ENCODE data around the gene ABTB2. TPM values are rescaled to one million over a fixed set of nuclear protein-coding genes. Genes with fewer than 3 reads are reported as not detected.

Gene ABTB2
- total RNA-seq, 1 experiment from 2014 or later: 46.3 TPM

DNA sequence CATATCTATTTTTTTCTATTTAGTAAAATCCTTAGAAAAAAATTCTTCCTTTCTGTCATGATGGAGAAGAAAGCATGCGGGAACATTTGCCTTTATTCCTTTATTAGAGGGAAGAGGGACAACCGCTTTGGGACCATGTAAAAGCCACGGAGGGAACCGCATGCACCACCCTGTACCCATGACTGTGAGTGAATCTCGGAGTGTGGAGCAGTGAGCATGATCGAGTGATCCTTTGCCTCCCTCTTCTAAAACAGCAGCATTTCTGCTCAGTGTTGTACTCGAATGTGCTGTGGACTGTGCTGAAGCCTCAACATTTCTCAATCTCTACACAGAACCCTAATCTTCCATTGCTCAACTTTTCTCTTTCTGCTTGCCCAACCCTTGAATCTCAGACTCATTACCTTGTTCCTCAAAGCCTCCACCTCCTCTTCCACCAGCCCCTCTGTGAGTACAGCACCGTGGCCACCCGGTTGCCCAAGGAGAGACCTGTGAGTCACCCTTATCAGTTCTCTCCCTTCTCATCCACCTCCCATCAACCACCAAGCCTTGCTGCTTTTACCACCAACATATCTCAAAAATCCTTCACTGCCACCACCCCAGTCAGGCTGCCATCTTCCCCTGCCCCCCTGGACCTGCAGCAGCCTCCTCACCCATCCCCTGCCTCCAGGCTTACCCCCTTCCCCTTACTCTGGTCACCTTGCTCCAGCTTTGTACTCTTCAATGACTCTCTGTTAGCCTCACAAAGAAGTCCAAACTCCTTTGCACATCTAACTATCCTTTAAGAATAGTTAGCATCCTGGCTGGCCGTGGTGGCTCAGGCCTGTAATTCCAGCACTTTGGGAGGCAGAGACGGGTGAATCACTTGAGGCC is 149.3 kb downstream of the ABTB2 start:
- Histone ChIP-seq H3K4me1 (ENCODE audit: insufficient read depth, low read length, poor library complexity, severe bottlenecking) (peaks cover 20% of the 10 kb centered on the region), H3K4me3 (ENCODE audit: low read depth, low read length, poor library complexity, severe bottlenecking) (no peak overlapping the region), H3K9me3 (ENCODE audit: low read depth, low read length, poor library complexity, severe bottlenecking) (no peaks in the 10 kb centered on the region), H3K36me3 (ENCODE audit: insufficient read depth, low read length, poor library complexity, severe bottlenecking) (no peaks in the 10 kb centered on the region), H3K27me3 (replicated peaks; ENCODE audit: insufficient read depth, low read depth, low read length, poor library complexity) (no peaks in the 10 kb centered on the region), H3K27ac (ENCODE audit: low read depth, low read length, poor library complexity, severe bottlenecking) (no peak overlapping the region)
- BruUV-seq (replicated peaks): no TSS peak
- TF ChIP-seq, protein P1, sequence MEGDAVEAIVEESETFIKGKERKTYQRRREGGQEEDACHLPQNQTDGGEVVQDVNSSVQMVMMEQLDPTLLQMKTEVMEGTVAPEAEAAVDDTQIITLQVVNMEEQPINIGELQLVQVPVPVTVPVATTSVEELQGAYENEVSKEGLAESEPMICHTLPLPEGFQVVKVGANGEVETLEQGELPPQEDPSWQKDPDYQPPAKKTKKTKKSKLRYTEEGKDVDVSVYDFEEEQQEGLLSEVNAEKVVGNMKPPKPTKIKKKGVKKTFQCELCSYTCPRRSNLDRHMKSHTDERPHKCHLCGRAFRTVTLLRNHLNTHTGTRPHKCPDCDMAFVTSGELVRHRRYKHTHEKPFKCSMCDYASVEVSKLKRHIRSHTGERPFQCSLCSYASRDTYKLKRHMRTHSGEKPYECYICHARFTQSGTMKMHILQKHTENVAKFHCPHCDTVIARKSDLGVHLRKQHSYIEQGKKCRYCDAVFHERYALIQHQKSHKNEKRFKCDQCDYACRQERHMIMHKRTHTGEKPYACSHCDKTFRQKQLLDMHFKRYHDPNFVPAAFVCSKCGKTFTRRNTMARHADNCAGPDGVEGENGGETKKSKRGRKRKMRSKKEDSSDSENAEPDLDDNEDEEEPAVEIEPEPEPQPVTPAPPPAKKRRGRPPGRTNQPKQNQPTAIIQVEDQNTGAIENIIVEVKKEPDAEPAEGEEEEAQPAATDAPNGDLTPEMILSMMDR (conservative IDR thresholded peaks at IDR 0.05; ENCODE audit: low read depth, low read length): no peak
- no peak for TF ChIP-seq EZH2 (IDR thresholded peaks at IDR 0.05; ENCODE audit: borderline replicate concordance, low read depth, low read length, poor library complexity, severe bottlenecking)
- intact Hi-C loops (cut with micrococcal nuclease; ENCODE audit: unreplicated experiment): no loop called here
- DNase-seq (ENCODE audit: low spot score): no peak
- ChIA-PET CTCF (interaction anchor here (0.7 kb wide), 1 partner anchor 39 kb away, joined by 3 read pairs; no protein-coding TSS in a partner anchor), POLR2A (ENCODE audit: low non-redundant PET) (no interaction called here)

DNA sequence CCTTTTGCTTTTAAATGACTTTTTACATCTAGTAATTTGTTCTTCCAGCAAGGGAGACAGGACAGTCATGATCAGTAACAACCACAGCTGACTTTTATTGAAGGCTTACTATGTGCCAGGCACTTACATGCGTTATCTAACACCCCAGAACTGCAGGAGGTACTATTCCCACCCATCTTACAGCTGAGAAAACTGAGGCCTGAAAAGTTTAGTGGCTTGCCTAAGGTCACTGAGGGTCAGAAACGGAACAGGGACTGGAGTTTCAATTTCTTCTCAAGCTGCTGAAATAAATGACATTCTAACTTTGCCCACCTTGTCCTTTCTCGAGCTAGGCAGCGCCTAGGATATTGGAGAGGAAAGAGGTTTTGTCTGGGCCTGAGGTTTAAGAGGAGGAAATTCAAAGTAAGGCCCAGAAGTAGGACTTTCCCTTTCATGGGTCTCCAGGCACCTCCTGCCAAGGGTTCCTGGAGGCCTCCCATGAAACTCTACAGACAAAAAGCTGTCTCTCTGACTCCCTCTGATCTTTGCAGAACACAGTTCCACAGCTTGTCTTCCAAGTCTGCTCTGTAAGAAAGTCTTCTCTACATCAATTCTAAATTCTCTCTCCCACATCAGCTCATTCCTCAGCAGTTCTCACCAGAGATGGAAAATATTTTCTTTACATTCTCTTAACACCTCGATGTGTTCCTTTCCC is 150.2 kb downstream of the ABTB2 start:
- Histone ChIP-seq H3K27ac (ENCODE audit: low read depth, low read length, poor library complexity, severe bottlenecking) (no peak overlapping the region), H3K36me3 (ENCODE audit: insufficient read depth, low read length, poor library complexity, severe bottlenecking) (no peaks in the 10 kb centered on the region), H3K27me3 (replicated peaks; ENCODE audit: insufficient read depth, low read depth, low read length, poor library complexity) (no peaks in the 10 kb centered on the region), H3K9me3 (ENCODE audit: low read depth, low read length, poor library complexity, severe bottlenecking) (no peaks in the 10 kb centered on the region), H3K4me3 (ENCODE audit: low read depth, low read length, poor library complexity, severe bottlenecking) (no peak overlapping the region), H3K4me1 (ENCODE audit: insufficient read depth, low read length, poor library complexity, severe bottlenecking) (peaks cover 20% of the 10 kb centered on the region)
- no peak for DNase-seq (ENCODE audit: low spot score)
- no peak for TF ChIP-seq EZH2 (IDR thresholded peaks at IDR 0.05; ENCODE audit: borderline replicate concordance, low read depth, low read length, poor library complexity, severe bottlenecking)
- TF ChIP-seq, protein P1 (conservative IDR thresholded peaks at IDR 0.05; ENCODE audit: low read depth, low read length): no peak
- CTCF ChIA-PET: interaction anchor here (0.5 to 1.2 kb wide), 3 partner anchors 13 to 34 kb away, joined by 4 to 5 read pairs (median 5); no protein-coding TSS in a partner anchor
- POLR2A ChIA-PET (ENCODE audit: low non-redundant PET): no interaction called here
- no TSS peak for BruUV-seq (replicated peaks)
- intact Hi-C loops (cut with micrococcal nuclease; ENCODE audit: unreplicated experiment): no loop called here

DNA sequence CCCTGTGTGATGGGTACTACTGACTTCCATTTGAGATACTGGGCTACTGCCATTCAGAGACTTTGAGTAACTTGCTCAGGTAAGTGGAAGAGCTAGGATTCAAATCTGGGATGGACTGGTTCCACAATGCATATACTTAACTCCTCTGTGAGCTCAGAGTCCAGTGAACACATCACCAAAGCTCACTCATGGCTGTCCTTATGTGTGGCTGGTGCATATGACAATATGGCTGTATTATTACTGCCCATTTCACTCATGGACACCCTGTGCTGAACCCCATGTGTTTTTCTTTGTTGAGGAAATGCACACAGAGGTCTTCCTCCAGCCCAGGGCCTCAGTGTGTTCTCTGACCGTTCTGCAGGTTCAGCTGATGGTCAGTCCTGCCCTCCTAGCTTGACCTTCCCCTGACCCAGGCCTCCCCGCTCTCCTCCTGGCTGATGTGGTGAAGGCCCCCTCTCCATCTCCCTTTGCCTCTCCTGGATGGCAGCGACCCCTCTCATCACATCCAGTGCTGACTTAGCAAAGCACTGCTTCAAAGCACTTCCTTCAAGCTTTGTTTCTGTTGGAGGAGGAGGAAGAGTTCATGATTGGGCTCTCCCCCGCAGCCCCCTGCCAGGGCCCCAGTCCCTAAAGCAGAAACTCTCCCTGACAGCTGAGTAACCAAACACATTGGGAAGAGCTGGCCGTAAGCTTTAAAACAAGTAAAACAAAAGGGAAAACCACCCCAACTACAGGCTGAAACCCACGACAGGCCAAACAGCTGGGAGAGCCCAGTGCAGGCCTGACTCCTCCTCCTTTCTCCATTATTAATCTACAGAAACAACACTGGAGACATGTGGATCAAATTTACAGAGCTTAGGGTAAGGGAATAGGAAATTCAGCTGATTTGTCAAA is 151.2 kb downstream of the ABTB2 start:
- no peaks in the 10 kb centered on the region for H3K9me3 ChIP-seq (ENCODE audit: low read depth, low read length, poor library complexity, severe bottlenecking)
- H3K36me3 ChIP-seq (ENCODE audit: insufficient read depth, low read length, poor library complexity, severe bottlenecking): no peaks in the 10 kb centered on the region
- no peaks in the 10 kb centered on the region for H3K27me3 ChIP-seq (replicated peaks; ENCODE audit: insufficient read depth, low read depth, low read length, poor library complexity)
- intact Hi-C loops (cut with micrococcal nuclease; ENCODE audit: unreplicated experiment): no loop called here
- no peak for TF ChIP-seq EZH2 (IDR thresholded peaks at IDR 0.05; ENCODE audit: borderline replicate concordance, low read depth, low read length, poor library complexity, severe bottlenecking)
- TF ChIP-seq, protein P1 (conservative IDR thresholded peaks at IDR 0.05; ENCODE audit: low read depth, low read length): no peak
- no peak overlapping the region for H3K4me3 ChIP-seq (ENCODE audit: low read depth, low read length, poor library complexity, severe bottlenecking)
- H3K27ac ChIP-seq (ENCODE audit: low read depth, low read length, poor library complexity, severe bottlenecking): peak overlapping the region; percentile 10
- no TSS peak for BruUV-seq (replicated peaks)
- ChIA-PET CTCF (interaction anchor here (1.2 kb wide), 1 partner anchor 32 kb away, joined by 5 read pairs; no protein-coding TSS in a partner anchor), POLR2A (ENCODE audit: low non-redundant PET) (no interaction called here)
- H3K4me1 ChIP-seq (ENCODE audit: insufficient read depth, low read length, poor library complexity, severe bottlenecking): peaks cover 20% of the 10 kb centered on the region
- peak; percentile 65 for DNase-seq (ENCODE audit: low spot score)

Measured in A673 (cell line).